ENCODE results near the gene GMPS. TPM values are rescaled to one million over a fixed set of nuclear protein-coding genes. Genes with fewer than 3 reads are reported as not detected.
"Not testable (repeated sequence)": the region's sequence is repeated elsewhere in the genome, so short reads cannot be mapped to it uniquely, and the experiment has no call there.

The GMPS gene
- polyA plus RNA-seq, 1 of the 3 experiments (the other 2 are of a cell fraction) = 13.4 TPM

DNA sequence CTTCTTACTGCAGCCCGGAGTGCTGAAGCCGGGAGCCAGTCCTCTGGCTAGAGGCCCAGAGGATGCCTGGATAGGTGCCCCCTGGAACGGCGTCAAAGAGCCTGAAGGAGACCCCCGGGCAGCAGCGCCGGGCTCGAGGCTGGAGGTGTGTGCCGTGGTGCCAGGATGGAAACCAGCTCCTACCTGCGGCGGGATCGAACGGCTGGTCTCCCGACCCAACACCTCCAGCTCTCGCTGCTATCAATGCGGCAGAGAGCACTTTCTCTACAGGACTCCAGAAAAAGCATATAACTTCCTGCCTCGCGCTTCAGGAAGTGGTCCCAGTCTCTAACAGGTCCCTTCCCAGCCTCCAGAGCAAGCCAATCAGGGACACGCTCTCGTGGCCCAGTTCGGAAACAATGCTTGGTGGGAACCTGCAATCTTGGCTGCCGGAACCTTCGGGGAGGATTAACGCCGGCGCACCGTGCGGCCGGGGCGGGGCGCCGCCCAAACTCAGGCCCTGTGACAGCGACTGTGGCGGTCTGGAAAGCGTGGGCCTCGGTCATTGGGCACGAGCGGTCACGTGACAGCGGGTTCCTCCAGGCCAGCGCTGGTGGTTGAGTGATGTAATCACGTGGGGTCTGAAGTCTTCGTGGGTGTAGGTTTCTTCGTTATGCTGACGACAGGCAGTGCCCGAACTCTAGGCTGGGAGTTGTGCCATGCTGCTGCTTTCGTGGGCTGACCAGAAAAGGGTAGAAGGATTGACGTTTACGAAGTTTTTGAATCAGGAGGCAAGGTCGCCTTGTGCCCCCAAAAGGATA lies 16.1 kb upstream of the GMPS start, which contains the start of gene SLC33A1 (continued):
- TF ChIP-seq USF2 (IDR thresholded peaks at IDR 0.05; ENCODE audit: borderline replicate concordance, low read depth, low read length) (peak; percentile 94), EZH2phosphoT487 (IDR thresholded peaks at IDR 0.05; ENCODE audit: borderline replicate concordance, low read depth) (no peak), JUND (IDR thresholded peaks at IDR 0.05) (no peak), MEF2A (IDR thresholded peaks at IDR 0.05; ENCODE audit: borderline replicate concordance, low read depth) (no peak), CHD2 (IDR thresholded peaks at IDR 0.05; ENCODE audit: low read length, partially characterized antibody) (peak; percentile 91)

DNA sequence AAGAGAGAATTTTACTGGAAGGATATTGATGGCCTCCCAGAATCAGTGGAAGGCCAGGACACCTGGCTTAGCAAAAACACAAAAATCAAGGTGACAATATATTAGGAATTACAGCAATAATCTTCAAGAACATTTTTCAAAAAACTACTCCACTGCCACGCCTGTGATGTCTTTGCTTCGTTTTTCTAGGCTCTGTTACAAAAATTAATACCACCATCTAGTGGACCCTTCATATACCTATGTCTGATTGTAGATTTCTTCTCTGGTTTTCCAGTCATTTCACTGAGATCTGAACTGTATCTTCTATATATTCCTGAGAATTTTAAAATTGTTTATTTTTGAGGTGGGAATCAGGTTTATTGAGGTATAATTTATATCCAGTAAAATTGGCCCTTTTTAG lies 10.6 kb upstream of the GMPS start:
- Histone ChIP-seq H3K4me3 (ENCODE audit: low read depth in 2 of 2, low read length in 1 of 2) (no peak overlapping the region), H3K4me2 (no peak overlapping the region), H2AFZ (ENCODE audit: low read depth) (peak overlapping the region; percentile 27; the same call in 1 of the 2 replicates), H3K79me2 (ENCODE audit: insufficient read depth) (no peaks in the 10 kb centered on the region), H3K36me3 (replicated peaks in 1 of 2; ENCODE audit: control insufficient read depth in 1 of 2, insufficient read depth in 2 of 2, low read length in 1 of 2) (no peaks in the 10 kb centered on the region), H3K4me1 (ENCODE audit: control insufficient read depth in 1 of 2, insufficient read depth in 2 of 2, low read depth in 1 of 2, low read length in 1 of 2) (no peaks in the 10 kb centered on the region; a peak in 1 of 4 replicates), H3K9me2 (no peaks in the 10 kb centered on the region), H3K27ac (ENCODE audit: low read depth in 2 of 2, low read length in 1 of 2) (no peak overlapping the region), H4K20me1 (ENCODE audit: insufficient read depth) (no peaks in the 10 kb centered on the region), H3K9me3 (no peaks in the 10 kb centered on the region), H3F3A (replicated peaks; ENCODE audit: insufficient read depth) (peaks cover 6% of the 10 kb centered on the region), H3K9ac (no peak overlapping the region), H3K27me3 (ENCODE audit: insufficient read depth) (no peaks in the 10 kb centered on the region)
- peak; percentile 36 for DNase-seq
- POLR2A ChIA-PET = no interaction called here
- CTCF ChIA-PET = interaction anchor here (1.1 to 1.2 kb wide), 2 partner anchors 11 to 54 kb away, joined by 3 read pairs; partner anchors contain the start of genes C3orf33 and GMPS
- WGBS (ENCODE audit: low lambda C conversion rate) = 20% methylated on average over 2 of the region's 2 CpGs
- no peak for TF ChIP-seq GABPA (IDR thresholded peaks at IDR 0.05; ENCODE audit: low read depth)
- TF ChIP-seq CTCF (IDR thresholded peaks at IDR 0.05) = peak; percentile 52
- peak; percentile 69 for TF ChIP-seq RAD21 (IDR thresholded peaks at IDR 0.05; ENCODE audit: low read length)
- TF ChIP-seq SMC3 (IDR thresholded peaks at IDR 0.05; ENCODE audit: low read depth, low read length) = 0 out of 2 replicates have a peak, but pooled peaks have one; percentile 17

- CTCF ChIA-PET = interaction anchor here (1.1 kb wide), 1 partner anchor 54 kb away, joined by 3 read pairs; the partner anchor contains the start of gene C3orf33
- H4K20me1 ChIP-seq (ENCODE audit: insufficient read depth); H3K27ac ChIP-seq (ENCODE audit: low read depth in 2 of 2, low read length in 1 of 2); H3K4me3 ChIP-seq (ENCODE audit: low read depth in 2 of 2, low read length in 1 of 2); H3K27me3 ChIP-seq (ENCODE audit: insufficient read depth); H3K9ac ChIP-seq; H3K36me3 ChIP-seq (replicated peaks in 1 of 2; ENCODE audit: control insufficient read depth in 1 of 2, insufficient read depth in 2 of 2, low read length in 1 of 2); H3K9me3 ChIP-seq; DNase-seq; H3K4me2 ChIP-seq; POLR2A ChIA-PET; H3K4me1 ChIP-seq (ENCODE audit: control insufficient read depth in 1 of 2, insufficient read depth in 2 of 2, low read depth in 1 of 2, low read length in 1 of 2); H3F3A ChIP-seq (replicated peaks; ENCODE audit: insufficient read depth); H3K79me2 ChIP-seq (ENCODE audit: insufficient read depth); H3K9me2 ChIP-seq: not testable (repeated sequence)
- 0 out of 2 replicates have a peak overlapping the region, but pooled peaks have one; percentile 27 for H2AFZ ChIP-seq (ENCODE audit: low read depth)
- 80% methylated on average over 5 of the region's 5 CpGs for WGBS (ENCODE audit: low lambda C conversion rate)
Observed at GRCh38 chr3:155860424-155860823, 10.0 kb upstream of the GMPS start.

Data from SK-N-SH (cell line).